ENCODE measurements around the gene TSHZ2. TPM values are rescaled to one million over a fixed set of nuclear protein-coding genes. Genes with fewer than 3 reads are reported as not detected.

Gene TSHZ2
- not detected in 2 replicates for total RNA-seq
- polyA plus RNA-seq: not detected in 2 replicates
- not detected in 2 replicates for polyA plus RNA-seq (2011; cell fraction: cytosol; rRNA removed)
- polyA plus RNA-seq (2011; cell fraction: nucleus; rRNA removed): not detected in 2 replicates
- not detected in 2 replicates for polyA plus RNA-seq (2012)
- polyA minus RNA-seq: not detected in 2 replicates
- 1.1 TPM for polyA minus RNA-seq (2011; cell fraction: cytosol; rRNA and poly(A)+ RNA removed)
- not detected in 2 replicates for polyA minus RNA-seq (2011; cell fraction: nucleus; rRNA and poly(A)+ RNA removed)
- Bru-seq, nascent RNA: percentile 4 among the genes with signal in this experiment
- BruChase-seq, experiment 1, labeled RNA remaining after a 6-hour chase: percentile 4 among the genes with signal in this experiment
- BruChase-seq, experiment 2, labeled RNA remaining after a 2-hour chase: percentile 9 among the genes with signal in this experiment
- long read RNA-seq: 0 reads

- Histone ChIP-seq H3K27ac (ENCODE audit: insufficient read depth, low read depth, low read length) (no peak within 1 kb of the TSS), H3K9me1 (replicated peaks; ENCODE audit: control insufficient read depth, extremely low read depth, insufficient read depth, low read length) (no peaks in the 10 kb centered on the region), H3K4me2 (ENCODE audit: insufficient read depth, low read length) (no peak within 1 kb of the TSS), H3K9ac (replicated peaks; ENCODE audit: extremely low read depth, insufficient read depth, low read length) (no peak within 1 kb of the TSS), H3K79me2 (ENCODE audit: control insufficient read depth, insufficient read depth, low read length) (no peaks in the 10 kb centered on the region), H3K36me3 (ENCODE audit: control insufficient read depth in 2 of 2, extremely low read depth in 1 of 2, insufficient read depth in 2 of 2, low read length in 2 of 2) (no peaks in the 10 kb centered on the region), H2AFZ (ENCODE audit: low read depth, low read length) (no peak within 1 kb of the TSS), H3K4me1 (ENCODE audit: control insufficient read depth, extremely low read depth, insufficient read depth, low read length) (no peaks in the 10 kb centered on the region), H3K9me3 (replicated peaks; ENCODE audit: control insufficient read depth, insufficient read depth, low read length) (no peaks in the 10 kb centered on the region), H4K20me1 (replicated peaks; ENCODE audit: control insufficient read depth, extremely low read depth, insufficient read depth, low read length) (no peaks in the 10 kb centered on the region), H3K27me3 (ENCODE audit: control insufficient read depth in 2 of 2, insufficient read depth in 2 of 2, low read length in 2 of 2) (peaks cover 0 to 3% of the 10 kb centered on the region in 2 experiments), H3K4me3 (replicated peaks in 1 of 3; ENCODE audit: insufficient read depth in 1 of 3, low read depth in 1 of 3, low read length in 3 of 3) (no peak within 1 kb of the TSS)
- ChIA-PET POLR2A (no interaction called here), CTCF (no interaction called here)
- BruUV-seq (replicated peaks): no TSS peak
- TF ChIP-seq MYC (IDR thresholded peaks at IDR 0.05; ENCODE audit: low read depth, low read length): no peak
- dilution Hi-C loops (cut with MboI; ENCODE audit: extremely low pct_ligation_motif_present, low sequenced_read_pairs): no loop called here
- intact Hi-C loops (cut with micrococcal nuclease): no loop called here
- FAIRE-seq (no peak), DNase-seq (ENCODE audit: low read depth, low spot score) (no peak)
Observed at GRCh38 chr20:52972190-52972937, at the start of gene TSHZ2. TSHZ2 (plus strand) TSS chr20:52972358; CDS start chr20:52973294, 936 bp downstream.

- intact Hi-C loops (cut with micrococcal nuclease): no loop called here
- BruUV-seq (replicated peaks): no TSS peak
- TF ChIP-seq MYC (IDR thresholded peaks at IDR 0.05; ENCODE audit: low read depth, low read length) (no peak), CTCF (IDR thresholded peaks at IDR 0.05; ENCODE audit: extremely low read depth in 1 of 2, insufficient read depth in 1 of 2, low read depth in 1 of 2, low read length in 2 of 2) (no peak), MAX (IDR thresholded peaks at IDR 0.05; ENCODE audit: insufficient read depth, insufficient read length) (no peak), JUN (IDR thresholded peaks at IDR 0.05; ENCODE audit: borderline replicate concordance, insufficient read depth, insufficient read length, low read depth) (no peak), EZH2 (IDR thresholded peaks at IDR 0.05; ENCODE audit: borderline replicate concordance, low read depth, low read length, severe bottlenecking) (no peak), GATA2 (IDR thresholded peaks at IDR 0.05; ENCODE audit: insufficient read depth, insufficient read length, low read depth, low read length) (no peak), POLR2AphosphoS5 (IDR thresholded peaks at IDR 0.05; ENCODE audit: insufficient read depth, low read depth, low read length) (no peak), FOS (IDR thresholded peaks at IDR 0.05; ENCODE audit: borderline replicate concordance, insufficient read depth, low read length) (no peak), POLR2A (IDR thresholded peaks at IDR 0.05; ENCODE audit: low read depth, low read length) (no peak)
- CTCF ChIA-PET: no interaction called here
- Histone ChIP-seq H3K36me3 (ENCODE audit: control insufficient read depth in 2 of 2, extremely low read depth in 1 of 2, insufficient read depth in 2 of 2, low read length in 2 of 2) (no peaks in the 10 kb centered on the region), H2AFZ (ENCODE audit: low read depth, low read length) (no peak overlapping the region), H3K4me1 (ENCODE audit: control insufficient read depth, extremely low read depth, insufficient read depth, low read length) (no peaks in the 10 kb centered on the region), H3K27ac (ENCODE audit: insufficient read depth, low read depth, low read length) (no peak overlapping the region), H3K27me3 (ENCODE audit: control insufficient read depth in 2 of 2, insufficient read depth in 2 of 2, low read length in 2 of 2) (no peaks in the 10 kb centered on the region), H3K79me2 (ENCODE audit: control insufficient read depth, insufficient read depth, low read length) (no peaks in the 10 kb centered on the region), H3K4me3 (replicated peaks in 1 of 3; ENCODE audit: insufficient read depth in 1 of 3, low read depth in 1 of 3, low read length in 3 of 3) (no peak overlapping the region), H4K20me1 (replicated peaks; ENCODE audit: control insufficient read depth, extremely low read depth, insufficient read depth, low read length) (no peaks in the 10 kb centered on the region), H3K9me1 (replicated peaks; ENCODE audit: control insufficient read depth, extremely low read depth, insufficient read depth, low read length) (no peaks in the 10 kb centered on the region), H3K9me3 (replicated peaks; ENCODE audit: control insufficient read depth, insufficient read depth, low read length) (peaks cover 2% of the 10 kb centered on the region), H3K4me2 (ENCODE audit: insufficient read depth, low read length) (no peak overlapping the region), H3K9ac (replicated peaks; ENCODE audit: extremely low read depth, insufficient read depth, low read length) (no peak overlapping the region)
- FAIRE-seq (no peak), DNase-seq (ENCODE audit: low read depth, low spot score) (no peak)
- dilution Hi-C loops (cut with MboI; ENCODE audit: extremely low pct_ligation_motif_present, low sequenced_read_pairs): no loop called here
- POLR2A ChIA-PET: no interaction called here
Observed at GRCh38 chr20:52922436-52922835, 49.7 kb upstream of the TSHZ2 start.
